ENCODE results near the gene HMOX2.

Gene HMOX2

GRCh38 chr16:4529085-4530060 lies 53.2 kb downstream of the HMOX2 start:
- no peak for TF ChIP-seq CTCF (IDR thresholded peaks at IDR 0.05)

GRCh38 chr16:4531811-4532210 lies 55.6 kb downstream of the HMOX2 start:
- no peak for TF ChIP-seq CTCF (IDR thresholded peaks at IDR 0.05)

- TF ChIP-seq CTCF (IDR thresholded peaks at IDR 0.05): no peak
Measured at GRCh38 chr16:4532238-4532637, 56.0 kb downstream of the HMOX2 start.

GRCh38 chr16:4533490-4533889 lies 57.3 kb downstream of the HMOX2 start:
- no peak for TF ChIP-seq CTCF (IDR thresholded peaks at IDR 0.05)

- TF ChIP-seq CTCF (IDR thresholded peaks at IDR 0.05): no peak
Measured at GRCh38 chr16:4534151-4534790, 58.1 kb downstream of the HMOX2 start.

- TF ChIP-seq CTCF (IDR thresholded peaks at IDR 0.05): no peak
Measured at GRCh38 chr16:4535627-4536108, 59.5 kb downstream of the HMOX2 start.

- no peak for TF ChIP-seq CTCF (IDR thresholded peaks at IDR 0.05)
Measured at GRCh38 chr16:4536391-4537106, 60.4 kb downstream of the HMOX2 start.

Measured in LNCAP (cell line).